DND-41 (cell line): ENCODE results near the gene RAD51B.

ENCODE experiments used
- CTCF ChIP-seq: IDR thresholded peaks from 2 replicates; pipeline ENCODE4 v1.5.1; 2012; ENCODE audit warnings: borderline replicate concordance, low read length, moderate library complexity, mild to moderate bottlenecking; ENCODE audit not compliant: poor library complexity, severe bottlenecking; ENCODE audit errors: extremely low read depth
- EZH2 ChIP-seq: IDR thresholded peaks from 3 replicates; pipeline ENCODE4 v1.6.1; 2012; ENCODE audit warnings: borderline replicate concordance, low read depth, mild to moderate bottlenecking, moderate library complexity, low read length, inconsistent platforms; ENCODE audit not compliant: severe bottlenecking

DNA sequence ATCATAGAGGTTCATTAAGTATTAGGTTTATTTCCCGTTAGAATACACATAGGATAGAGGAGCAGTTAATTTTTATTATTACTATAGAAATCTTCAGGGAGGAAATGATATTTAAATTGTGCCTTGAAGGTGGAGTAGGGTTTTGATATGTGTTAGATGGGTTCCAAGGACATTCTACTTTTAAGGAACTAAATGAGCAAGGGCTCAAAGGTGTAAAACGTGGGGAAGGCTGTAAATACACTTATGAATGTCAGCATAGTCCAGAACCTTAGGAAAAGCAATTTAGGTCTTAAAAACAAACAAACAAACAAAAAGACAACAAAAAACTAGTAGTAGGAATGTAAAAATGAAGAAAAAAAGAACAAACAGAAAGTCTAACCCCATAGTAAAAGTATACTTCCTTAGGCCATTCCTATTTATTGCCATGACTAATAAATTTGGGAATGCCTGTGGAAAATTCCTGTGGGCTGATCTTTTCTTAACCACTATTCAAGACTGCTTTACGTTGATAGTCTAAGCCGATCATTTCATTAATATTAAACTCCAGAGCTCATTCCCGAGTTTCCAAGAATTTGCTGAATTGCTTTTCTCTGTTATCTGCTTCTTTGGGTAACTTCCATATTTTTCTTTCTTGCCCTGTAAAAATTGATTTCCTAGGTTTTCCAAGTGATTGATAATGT is 180.3 kb downstream of the RAD51B start:
- TF ChIP-seq CTCF (no peak), EZH2 (no peak)
